Adrenal gland (tissue), 5 donors: ENCODE measurements around the gene MEF2C.

Source experiments
- POLR2A ChIP-seq, 2 donors: fragments of 450-650 bp; IDR thresholded peaks; one replicate each; pipeline ENCODE4 v1.6.1; 2017; ENCODE audit warnings: antibody characterized with exemption in 2 of 2, mild to moderate bottlenecking in 2 of 2, moderate library complexity in 1 of 2
- TF ChIP-seq, protein P1 (sequence below), 6 experiments: fragments of 450-650 bp in 4 of 6; fragments of 200-600 bp in 2 of 6; sonication (generic) in 1 of 6; IDR thresholded peaks; 1 replicate in 5 of 6; 2 replicates in 1 of 6; pipeline versions ENCODE4 v1.5.1 to v1.8.0; 2016 to 2021; ENCODE audit warnings: antibody characterized with exemption in 6 of 6, mild to moderate bottlenecking in 2 of 6, moderate library complexity in 1 of 6
- donor health status: DM: no; HTN: no; CAD: no.

DNA sequence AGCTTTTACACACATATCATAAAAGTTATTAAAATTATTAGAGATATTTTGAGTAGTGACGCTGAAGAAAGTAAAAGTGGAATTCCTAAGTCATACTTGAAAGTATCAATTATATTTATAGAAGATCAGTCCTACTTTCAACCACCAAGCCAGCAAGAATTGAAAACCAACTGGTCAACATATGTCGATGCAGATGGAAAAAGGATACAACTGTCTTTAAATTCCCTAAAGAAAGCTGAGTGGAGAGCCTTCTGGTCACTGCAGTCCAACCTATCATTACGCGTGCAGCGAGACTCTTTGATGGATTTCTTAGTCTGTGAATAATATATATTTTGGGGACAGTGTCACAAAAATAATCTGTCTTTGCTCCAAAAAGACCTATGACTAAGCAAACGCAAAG is 15.3 kb downstream of the MEF2C start:
- TF ChIP-seq POLR2A (IDR thresholded peaks at IDR 0.05), result no peak
- TF ChIP-seq, protein P1, sequence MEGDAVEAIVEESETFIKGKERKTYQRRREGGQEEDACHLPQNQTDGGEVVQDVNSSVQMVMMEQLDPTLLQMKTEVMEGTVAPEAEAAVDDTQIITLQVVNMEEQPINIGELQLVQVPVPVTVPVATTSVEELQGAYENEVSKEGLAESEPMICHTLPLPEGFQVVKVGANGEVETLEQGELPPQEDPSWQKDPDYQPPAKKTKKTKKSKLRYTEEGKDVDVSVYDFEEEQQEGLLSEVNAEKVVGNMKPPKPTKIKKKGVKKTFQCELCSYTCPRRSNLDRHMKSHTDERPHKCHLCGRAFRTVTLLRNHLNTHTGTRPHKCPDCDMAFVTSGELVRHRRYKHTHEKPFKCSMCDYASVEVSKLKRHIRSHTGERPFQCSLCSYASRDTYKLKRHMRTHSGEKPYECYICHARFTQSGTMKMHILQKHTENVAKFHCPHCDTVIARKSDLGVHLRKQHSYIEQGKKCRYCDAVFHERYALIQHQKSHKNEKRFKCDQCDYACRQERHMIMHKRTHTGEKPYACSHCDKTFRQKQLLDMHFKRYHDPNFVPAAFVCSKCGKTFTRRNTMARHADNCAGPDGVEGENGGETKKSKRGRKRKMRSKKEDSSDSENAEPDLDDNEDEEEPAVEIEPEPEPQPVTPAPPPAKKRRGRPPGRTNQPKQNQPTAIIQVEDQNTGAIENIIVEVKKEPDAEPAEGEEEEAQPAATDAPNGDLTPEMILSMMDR (IDR thresholded peaks at IDR 0.05), result no peak
